Measurements from ENCODE around the gene C2orf42.
"Not testable (repeated sequence)": the region's sequence is repeated elsewhere in the genome, so short reads cannot be mapped to it uniquely, and the experiment has no call there.

C2orf42 gene

GRCh38 chr2:70169654-70170245 is 21.1 kb downstream of the C2orf42 start:
- DNase-seq: not testable (repeated sequence)

DNA sequence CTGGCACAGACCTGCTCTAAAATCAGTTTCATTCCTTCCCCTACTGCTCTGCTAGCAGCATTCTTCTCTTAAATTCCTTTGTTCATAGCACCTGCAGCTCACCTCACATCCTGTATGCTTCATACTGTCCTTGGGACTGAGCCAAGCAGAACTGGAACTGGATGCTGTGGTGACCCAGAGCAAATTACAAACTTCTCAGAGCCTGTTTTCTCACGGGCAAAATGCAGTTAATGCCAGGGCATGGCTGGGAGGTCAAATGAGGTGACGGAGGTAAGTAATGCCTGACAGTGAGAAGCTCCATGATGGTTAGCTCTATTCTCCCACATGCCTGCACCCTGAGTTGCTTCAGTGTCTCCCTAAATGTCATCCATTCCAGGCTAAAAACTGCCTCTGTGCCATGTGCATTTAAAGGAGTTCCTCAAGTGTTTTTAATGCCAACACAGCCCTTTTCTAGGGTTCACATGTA is 29.7 kb downstream of the C2orf42 start:
- no peak for DNase-seq

- DNase-seq: no peak
Observed at GRCh38 chr2:70160545-70160944, 30.3 kb downstream of the C2orf42 start.

GRCh38 chr2:70149130-70149686 is 41.6 kb downstream of the C2orf42 start:
- DNase-seq: not testable (repeated sequence)

DNA sequence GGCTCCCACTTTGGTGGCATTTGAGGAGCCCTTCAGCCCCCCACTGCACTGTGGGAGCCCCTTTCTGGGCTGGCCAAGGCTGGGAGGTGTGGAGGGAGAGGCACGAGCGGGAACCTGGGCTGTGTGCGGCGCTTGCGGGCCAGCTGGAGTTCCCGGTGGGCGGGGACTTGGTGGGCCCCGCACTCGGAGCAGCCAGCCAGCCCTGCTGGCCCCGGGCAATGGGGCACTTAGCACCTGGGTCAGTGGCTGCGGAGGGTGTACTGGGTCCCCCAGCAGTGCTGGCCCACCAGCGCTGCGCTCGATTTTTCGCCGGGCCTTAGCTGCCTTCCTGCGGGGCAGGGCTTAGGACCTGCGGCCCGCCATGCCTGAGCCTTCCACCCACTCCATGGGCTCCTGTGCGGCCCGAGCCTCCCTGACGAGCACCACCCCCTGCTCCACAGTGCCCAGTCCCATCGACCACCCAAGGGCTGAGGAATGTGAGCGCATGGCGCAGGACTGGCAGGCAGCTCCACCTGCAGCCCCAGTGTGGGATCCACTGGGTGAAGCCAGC is 42.5 kb downstream of the C2orf42 start:
- DNase-seq: not testable (repeated sequence)

- DNase-seq: no peak
Observed at GRCh38 chr2:70145851-70146739, 44.7 kb downstream of the C2orf42 start.

GRCh38 chr2:70145144-70145490 is 45.7 kb downstream of the C2orf42 start:
- no peak for DNase-seq

DNA sequence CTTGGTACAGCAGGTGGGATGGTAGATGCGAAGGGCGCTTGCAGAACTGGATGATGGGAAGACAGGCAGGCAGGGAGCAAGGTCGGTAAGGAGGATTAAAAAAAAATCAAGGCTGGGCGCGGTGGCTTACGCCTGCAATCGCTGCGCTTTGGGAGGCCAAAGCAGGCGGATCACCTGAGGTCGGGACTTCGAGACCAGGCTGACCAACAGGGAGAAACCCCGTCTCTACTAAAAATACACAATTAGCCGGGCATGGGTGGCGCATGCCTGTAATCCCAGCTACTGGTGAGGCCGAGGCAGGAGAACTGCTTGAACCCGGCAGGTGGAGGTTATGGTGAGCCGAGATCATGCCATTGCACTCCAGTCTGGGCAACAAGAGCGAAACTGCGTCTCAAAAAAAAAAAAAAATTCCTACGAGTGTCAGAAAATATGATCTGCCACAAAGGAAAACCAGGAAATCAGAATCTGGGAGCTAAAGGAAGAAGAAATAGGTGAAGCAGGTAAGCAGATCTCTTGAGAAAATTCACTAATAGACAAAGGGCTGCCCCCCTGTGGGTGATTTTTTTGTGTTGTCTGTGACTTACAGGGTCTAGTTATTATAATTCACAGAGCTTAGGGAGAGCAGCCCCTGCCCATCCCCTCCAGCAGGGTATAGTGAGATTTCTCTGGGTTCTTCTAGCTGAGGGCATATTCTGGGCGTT is 46.2 kb downstream of the C2orf42 start:
- no peak for DNase-seq

GRCh38 chr2:70143314-70144150 is 47.3 kb downstream of the C2orf42 start:
- DNase-seq: peak; percentile 54

DNA sequence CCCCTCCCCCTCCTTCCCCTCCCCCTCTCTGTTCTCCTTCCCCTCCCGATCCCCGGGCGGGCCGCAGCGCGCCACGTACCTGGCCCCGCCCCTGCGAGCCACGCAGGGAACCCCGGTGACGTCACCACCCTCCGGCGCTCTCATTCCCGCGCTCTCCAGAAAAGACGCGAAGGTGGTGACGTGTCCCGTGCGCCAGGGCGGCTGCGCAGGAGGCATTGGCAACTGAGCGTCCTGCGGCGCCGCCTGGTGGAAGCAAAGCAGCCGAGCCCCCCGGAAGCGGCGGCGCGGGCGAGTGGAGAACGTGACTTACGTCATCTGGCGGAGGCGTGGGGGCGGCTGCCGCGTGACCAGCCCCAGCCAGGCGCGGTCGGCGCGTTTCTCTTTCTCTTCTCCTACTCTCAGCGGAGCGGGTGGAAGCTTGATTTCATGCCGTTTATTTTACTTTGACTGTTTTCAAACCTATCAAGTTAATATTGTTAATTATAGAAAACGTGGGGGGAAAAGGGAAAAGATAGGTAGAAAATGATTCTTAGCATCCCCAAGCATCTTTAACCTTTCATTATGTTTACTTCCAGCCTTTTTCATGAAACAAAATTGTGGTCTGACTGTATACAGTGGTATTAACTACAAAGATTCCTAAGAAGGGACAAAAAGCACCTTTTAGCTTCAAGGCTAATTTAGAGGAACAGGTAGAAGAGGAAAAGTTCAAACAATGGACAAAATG is 48.1 kb downstream of the C2orf42 start:
- peak; percentile 100 for DNase-seq

- peak; percentile 62 for DNase-seq
Observed at GRCh38 chr2:70141902-70142589, 48.8 kb downstream of the C2orf42 start.

DNA sequence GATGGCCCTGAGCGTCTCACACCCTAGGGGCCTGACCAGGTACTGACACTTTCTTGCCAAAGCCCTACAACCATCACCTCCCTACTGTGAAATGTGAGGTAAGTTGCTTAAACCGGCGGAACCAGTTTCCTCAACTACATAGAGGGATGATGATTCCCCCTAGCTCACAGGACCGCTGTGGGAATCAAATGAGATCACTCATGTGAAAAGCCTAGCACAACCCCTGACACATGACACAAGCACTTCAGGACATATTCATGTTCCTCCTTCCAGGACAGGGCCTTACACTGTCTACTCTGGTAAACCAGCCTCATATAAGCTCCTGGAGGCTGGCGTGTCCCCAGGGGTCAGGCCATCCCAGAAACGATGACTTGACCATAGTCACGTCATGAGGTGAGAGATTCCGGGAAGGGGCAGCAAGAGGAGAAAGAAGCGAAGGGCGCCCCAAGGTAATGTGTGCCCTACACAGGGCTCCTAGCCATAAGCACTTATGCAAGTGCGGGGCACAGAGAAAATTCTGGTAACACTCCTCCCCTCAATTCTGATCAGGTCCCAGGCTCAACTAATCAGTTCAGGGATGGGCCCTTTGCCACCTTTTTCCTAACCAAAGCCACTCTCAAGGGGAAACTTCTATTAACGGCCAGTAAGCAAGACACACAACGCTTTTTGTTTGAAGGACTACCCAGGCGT is 49.5 kb downstream of the C2orf42 start:
- peak; percentile 68 for DNase-seq

GRCh38 chr2:70140791-70141211 is 50.0 kb downstream of the C2orf42 start:
- DNase-seq: no peak

DNA sequence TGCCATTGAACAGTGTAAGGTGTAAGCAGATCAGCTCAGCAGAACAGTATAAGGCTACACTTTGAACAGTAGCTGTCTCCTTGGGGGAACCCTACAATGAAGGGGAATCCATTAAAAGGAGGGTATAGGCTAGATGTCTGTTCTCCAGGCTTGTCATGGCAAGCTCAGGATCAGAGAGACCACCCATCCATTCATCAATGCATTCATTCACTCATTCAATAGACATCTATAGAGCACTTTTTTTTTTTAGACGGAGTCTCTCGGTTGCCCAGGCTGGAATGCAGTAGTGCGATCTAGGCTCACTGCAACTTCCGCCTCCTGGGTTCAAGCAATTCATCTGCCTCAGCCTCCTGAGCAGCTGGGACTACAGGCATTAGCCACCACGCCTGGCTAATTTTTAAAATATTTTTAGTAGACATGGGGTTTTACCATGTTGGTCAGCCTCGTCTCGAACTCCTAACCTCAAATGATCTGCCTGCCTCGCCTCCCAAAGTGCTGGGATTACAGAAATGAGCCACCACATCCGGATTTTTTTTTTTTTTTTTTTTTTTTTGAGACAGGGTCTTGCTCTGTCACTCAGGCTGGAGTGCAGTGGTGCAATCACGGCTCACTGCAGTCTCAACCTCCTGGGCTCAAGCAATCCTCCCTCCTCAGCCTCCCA is 56.4 kb downstream of the C2orf42 start:
- DNase-seq: not testable (repeated sequence)

DNA sequence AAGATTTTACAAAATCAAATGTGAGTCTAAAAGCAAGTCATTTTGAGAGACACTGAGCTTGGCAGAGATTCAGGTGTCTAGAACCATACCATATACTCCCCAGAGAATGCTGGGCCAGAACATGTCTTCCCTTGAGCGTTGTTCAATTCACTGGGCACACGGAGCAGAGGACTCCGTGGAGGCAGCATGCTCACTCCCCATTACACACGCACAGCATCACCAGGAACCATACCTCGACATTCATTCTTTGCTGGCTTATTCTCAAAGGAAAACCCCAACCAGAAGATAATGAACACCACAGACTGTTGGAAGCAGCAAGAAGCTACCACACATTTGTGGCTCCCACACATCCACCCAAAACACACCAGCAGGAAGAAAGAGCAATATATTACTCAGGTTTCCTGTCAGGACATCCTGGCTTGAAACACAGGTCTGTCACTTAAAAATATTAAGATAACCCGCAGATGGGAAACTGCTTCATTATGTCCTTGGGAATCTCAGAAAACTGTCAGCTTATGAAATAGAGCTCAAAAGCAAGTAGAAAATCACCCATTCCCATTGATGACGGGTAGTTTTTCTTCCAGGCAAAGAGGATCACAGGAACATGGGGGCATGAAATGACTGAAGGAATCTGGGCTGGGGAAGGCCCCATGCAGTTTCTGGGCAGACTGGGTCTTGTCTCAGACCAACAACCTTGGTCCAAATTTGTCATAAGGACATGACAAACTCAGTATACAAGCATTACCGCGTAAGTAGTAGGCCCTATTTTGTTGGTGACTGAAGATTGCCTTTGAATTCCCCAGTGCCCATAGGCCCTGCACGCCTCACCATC is 57.1 kb downstream of the C2orf42 start:
- DNase-seq: peak; percentile 39

- no peak for DNase-seq
Observed at GRCh38 chr2:70133127-70133452, 57.7 kb downstream of the C2orf42 start.

- peak; percentile 48 for DNase-seq
Observed at GRCh38 chr2:70132244-70133126, 58.3 kb downstream of the C2orf42 start.
